Spleen (tissue), 11 donors: Measurements from ENCODE around the gene CFAP74. TPM values are rescaled to one million over a fixed set of nuclear protein-coding genes. Genes with fewer than 3 reads are reported as not detected.

Experiments used
- DNase-seq: peaks from one replicate; pipeline ENCODE4 v3.0.0-alpha.2; 2020
- H3K27ac ChIP-seq, 8 donors: fragments of 200-600 bp; sonication (generic) in 7 of 8; 1 replicate in 4 of 8; 2 replicates in 4 of 8; pipeline versions ENCODE4 v1.5.0 to v1.8.0; 2016 to 2021; ENCODE audit warnings: inconsistent platforms in 4 of 8, mild to moderate bottlenecking in 4 of 8, moderate library complexity in 1 of 8
- H3K27me3 ChIP-seq, 7 donors: fragments of 200-600 bp; sonication (generic) in 6 of 7; replicated peaks in 1 of 7; 1 replicate in 4 of 7; 2 replicates in 3 of 7; pipeline versions ENCODE4 v1.5.0 to v1.8.0; 2016 to 2021; ENCODE audit warnings: inconsistent platforms in 3 of 7, mild to moderate bottlenecking in 1 of 7
- H3K36me3 ChIP-seq, 6 donors: fragments of 200-600 bp; sonication (generic) in 5 of 6; 1 replicate in 4 of 6; 2 replicates in 2 of 6; pipeline versions ENCODE4 v1.5.0 to v1.8.0; 2016 to 2021; ENCODE audit warnings: inconsistent platforms in 2 of 6
- H3K4me1 ChIP-seq, 6 donors: fragments of 200-600 bp; sonication (generic) in 5 of 6; 1 replicate in 3 of 6; 2 replicates in 3 of 6; pipeline versions ENCODE4 v1.5.0 to v1.8.0; 2016 to 2021; ENCODE audit warnings: inconsistent platforms in 3 of 6
- H3K4me3 ChIP-seq, 8 donors: fragments of 200-600 bp; sonication (generic) in 7 of 8; 1 replicate in 4 of 8; 2 replicates in 4 of 8; pipeline versions ENCODE4 v1.5.0 to v1.8.0; 2016 to 2021; ENCODE audit warnings: inconsistent platforms in 4 of 8, mild to moderate bottlenecking in 4 of 8, moderate library complexity in 2 of 8
- H3K9me3 ChIP-seq, 8 donors: fragments of 200-600 bp; sonication (generic) in 7 of 8; 1 replicate in 4 of 8; 2 replicates in 4 of 8; pipeline versions ENCODE4 v1.5.0 to v1.8.0; 2016 to 2021; ENCODE audit warnings: inconsistent platforms in 4 of 8
- POLR2A ChIP-seq, 3 donors: fragments of 450-650 bp; IDR thresholded peaks; one replicate each; pipeline ENCODE4 v1.5.1; 2017; ENCODE audit warnings: antibody characterized with exemption in 3 of 3, mild to moderate bottlenecking in 1 of 3
- POLR2AphosphoS5 ChIP-seq, 3 donors: sonication (generic); formaldehyde crosslinking; IDR thresholded peaks; one replicate each; pipeline ENCODE4 v1.5.1; 2017; ENCODE audit warnings: antibody characterized with exemption in 3 of 3
- WGBS, 5 donors: extraction: QIAGEN DNeasy Blood & Tissue Kit in 3 of 5; methylation state at CpG; one replicate each; pipeline versions ENCODE4 v1.1.5 to v1.1.7; 2013 to 2018; 5-methylcytosine and 5-hydroxymethylcytosine counted together
- intact Hi-C: fragments of 100-400 bp; cut with DNase I; formaldehyde crosslinking; loops from one replicate; pipeline ENCODE4 v1.15.0; 2023; ENCODE audit warnings: low total_unique reads
- polyA plus RNA-seq, 3 donors: library from polyadenylated mRNA; stranded (reverse); fragments of 200-250 nt; gene quantifications; one replicate each; pipeline ENCODE4 v1.2.1, GENCODE V29; 2013
- total RNA-seq, 7 donors: library from RNA; depleted of rRNA in 3 of 7; stranded (reverse); fragments of >200 nt in 3 of 7; fragmentation: NEBNext Ultra II Directional in 4 of 7; extraction: Animal tissue kit (Norgen Biotek cat#: 25700) in 4 of 7; gene quantifications; one replicate each; pipeline versions ENCODE4 v1.1.0 to v1.2.1, GENCODE V29; 2016 to 2021
- TF ChIP-seq, protein P1 (sequence below), 11 experiments: fragments of 200-600 bp in 7 of 11; fragments of 450-650 bp in 4 of 11; sonication (generic) in 4 of 11; IDR thresholded peaks in 8 of 11; conservative IDR thresholded peaks in 3 of 11; 1 replicate in 7 of 11; 2 replicates in 4 of 11; pipeline versions ENCODE4 v1.4.0 to v1.8.0; 2016 to 2021; ENCODE audit warnings: antibody characterized with exemption in 11 of 11, inconsistent platforms in 4 of 11, mild to moderate bottlenecking in 1 of 11
- donor health status: healthy with polysubstance abuse.
- donor health status: DM: no; HTN: no; CAD: no; lungs with moderate emphysema.
- donor health status: DM: no; HTN: no; CAD: no.
- donor health status: Bipolar disorder and iron deficiency.
- donor health status: healthy.
- donor health status: DM: no; HTN: no; CAD: no.
- donor health status: DM: yes; HTN: yes; CAD: no.

CFAP74 gene
- total and polyA plus RNA-seq, 10 donors, result 0.03 to 0.32 (median 0.14) TPM; not detected in 4

DNA sequence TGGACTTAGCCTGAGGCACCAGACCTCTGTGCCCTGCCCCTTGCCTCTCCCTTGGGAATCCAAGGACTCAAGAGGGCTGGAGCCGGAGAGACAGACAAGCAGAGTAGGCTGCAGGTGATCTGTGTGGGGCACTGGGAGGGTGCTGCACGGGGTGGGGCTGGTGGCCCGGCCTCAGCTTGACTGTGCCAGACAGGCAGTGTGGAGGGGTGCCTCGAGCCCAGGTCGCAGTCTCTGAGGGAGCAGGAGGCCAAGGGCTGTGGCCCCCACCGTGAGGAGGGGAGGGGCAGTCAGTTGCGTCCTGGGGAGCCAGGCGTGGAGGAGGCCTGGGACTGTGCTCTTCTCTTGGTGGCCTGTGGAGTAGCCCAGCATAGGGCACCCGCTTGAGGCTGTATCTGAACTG is 19.6 kb upstream of the CFAP74 start:
- H3K27ac ChIP-seq, result no peak overlapping the region
- no peak for DNase-seq
- no peaks in the 10 kb centered on the region for H3K36me3 ChIP-seq
- peaks cover 0 to 39% (median 28%) of the 10 kb centered on the region in 6 donors for H3K4me1 ChIP-seq
- H3K4me3 ChIP-seq, result no peak overlapping the region
- intact Hi-C loops, result no loop called here
- peaks cover 0 to 78% (median 51%) of the 10 kb centered on the region in 7 donors for H3K27me3 ChIP-seq
- WGBS, 5 donors, result 77 to 89% (median 82%) methylated on average over 7 to 9 of the region's 9 CpGs
- TF ChIP-seq POLR2A (IDR thresholded peaks at IDR 0.05), result no peak
- TF ChIP-seq, protein P1, sequence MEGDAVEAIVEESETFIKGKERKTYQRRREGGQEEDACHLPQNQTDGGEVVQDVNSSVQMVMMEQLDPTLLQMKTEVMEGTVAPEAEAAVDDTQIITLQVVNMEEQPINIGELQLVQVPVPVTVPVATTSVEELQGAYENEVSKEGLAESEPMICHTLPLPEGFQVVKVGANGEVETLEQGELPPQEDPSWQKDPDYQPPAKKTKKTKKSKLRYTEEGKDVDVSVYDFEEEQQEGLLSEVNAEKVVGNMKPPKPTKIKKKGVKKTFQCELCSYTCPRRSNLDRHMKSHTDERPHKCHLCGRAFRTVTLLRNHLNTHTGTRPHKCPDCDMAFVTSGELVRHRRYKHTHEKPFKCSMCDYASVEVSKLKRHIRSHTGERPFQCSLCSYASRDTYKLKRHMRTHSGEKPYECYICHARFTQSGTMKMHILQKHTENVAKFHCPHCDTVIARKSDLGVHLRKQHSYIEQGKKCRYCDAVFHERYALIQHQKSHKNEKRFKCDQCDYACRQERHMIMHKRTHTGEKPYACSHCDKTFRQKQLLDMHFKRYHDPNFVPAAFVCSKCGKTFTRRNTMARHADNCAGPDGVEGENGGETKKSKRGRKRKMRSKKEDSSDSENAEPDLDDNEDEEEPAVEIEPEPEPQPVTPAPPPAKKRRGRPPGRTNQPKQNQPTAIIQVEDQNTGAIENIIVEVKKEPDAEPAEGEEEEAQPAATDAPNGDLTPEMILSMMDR (IDR thresholded peaks at IDR 0.05 in 8 of 11, conservative IDR thresholded peaks at IDR 0.05 in 3 of 11), result no peak
- TF ChIP-seq POLR2AphosphoS5 (IDR thresholded peaks at IDR 0.05), result no peak
- H3K9me3 ChIP-seq, result no peaks in the 10 kb centered on the region

DNA sequence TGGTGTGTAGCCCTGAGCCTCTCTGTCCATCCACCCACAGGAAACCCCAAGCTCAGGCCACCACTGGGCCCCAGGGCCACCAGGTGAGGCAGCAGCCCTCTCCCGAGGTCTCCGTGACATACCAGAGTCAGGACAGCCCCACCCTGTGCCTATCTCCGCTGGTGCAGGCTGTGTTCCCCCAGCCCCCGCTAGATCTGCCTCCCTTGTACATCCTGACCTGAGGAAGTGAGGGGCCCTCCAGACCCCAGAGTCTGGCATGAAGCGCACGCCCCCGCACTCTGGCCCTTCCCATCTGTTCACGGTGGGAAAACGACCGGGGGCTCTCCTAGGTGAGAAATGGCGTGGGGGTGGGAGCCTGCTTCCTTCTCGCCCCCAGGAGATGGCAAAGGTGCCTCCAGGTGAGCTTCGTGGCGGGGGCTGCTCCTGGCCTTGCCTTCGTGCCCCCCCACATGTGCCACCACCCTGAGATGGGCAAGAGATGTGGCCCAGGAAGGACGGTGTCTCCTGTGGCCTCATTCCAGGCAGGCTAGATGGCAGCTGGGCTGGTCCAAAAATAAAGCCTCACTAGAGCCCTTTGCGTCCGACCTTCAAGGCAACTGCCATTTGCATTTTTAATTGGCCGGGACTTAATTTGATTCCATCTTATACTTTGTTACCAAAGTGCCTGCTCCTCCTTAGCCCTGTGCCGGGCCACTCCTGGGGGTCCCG is 18.6 kb upstream of the CFAP74 start:
- DNase-seq, result no peak
- 67 to 75% (median 73%) methylated on average over 19 to 21 of the region's 21 CpGs for WGBS, 5 donors
- no peaks in the 10 kb centered on the region for H3K9me3 ChIP-seq
- H3K27me3 ChIP-seq, result peaks cover 0 to 88% (median 51%) of the 10 kb centered on the region in 7 donors
- no peaks in the 10 kb centered on the region for H3K36me3 ChIP-seq
- intact Hi-C loops, result no loop called here
- TF ChIP-seq POLR2A (IDR thresholded peaks at IDR 0.05) (no peak), POLR2AphosphoS5 (IDR thresholded peaks at IDR 0.05) (no peak)
- TF ChIP-seq, protein P1 (IDR thresholded peaks at IDR 0.05 in 8 of 11, conservative IDR thresholded peaks at IDR 0.05 in 3 of 11), result no peak
- H3K27ac ChIP-seq, result no peak overlapping the region
- H3K4me1 ChIP-seq, result peaks cover 0 to 40% (median 28%) of the 10 kb centered on the region in 6 donors
- H3K4me3 ChIP-seq, result no peak overlapping the region

DNA sequence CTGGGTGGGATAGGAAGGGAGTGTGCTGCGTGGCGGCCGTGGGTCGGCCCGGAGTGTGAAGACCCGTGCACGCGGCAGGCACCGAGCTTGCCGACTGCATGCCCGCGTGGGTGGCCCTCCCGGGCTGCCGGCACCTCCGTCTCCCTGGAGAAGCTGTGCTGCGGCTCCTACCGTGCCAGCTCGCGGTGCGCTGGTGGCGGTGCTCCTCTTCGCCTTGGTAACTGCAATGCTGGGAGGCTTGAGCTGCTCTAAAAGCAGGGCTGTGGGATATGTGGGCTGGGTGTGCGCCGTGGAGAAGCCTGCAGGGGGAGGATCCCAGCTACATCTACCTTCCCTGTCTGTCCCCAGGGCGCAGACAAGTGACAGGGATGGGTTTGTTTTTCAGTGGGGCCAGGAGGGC is 18.0 kb upstream of the CFAP74 start:
- intact Hi-C loops, result no loop called here
- peaks cover 0 to 40% (median 28%) of the 10 kb centered on the region in 6 donors for H3K4me1 ChIP-seq
- no peak overlapping the region for H3K27ac ChIP-seq
- peaks cover 0 to 94% (median 51%) of the 10 kb centered on the region in 7 donors for H3K27me3 ChIP-seq
- H3K36me3 ChIP-seq, result no peaks in the 10 kb centered on the region
- WGBS, 5 donors, result 89 to 93% (median 89%) methylated on average over 25 of the region's 25 CpGs
- TF ChIP-seq POLR2A (IDR thresholded peaks at IDR 0.05), result no peak
- DNase-seq, result no peak
- H3K9me3 ChIP-seq, result no peaks in the 10 kb centered on the region
- H3K4me3 ChIP-seq, result no peak overlapping the region

- no peak overlapping the region for H3K4me3 ChIP-seq
- intact Hi-C loops, result no loop called here
- H3K4me1 ChIP-seq, result peaks cover 0 to 28% (median 18%) of the 10 kb centered on the region in 6 donors
- H3K9me3 ChIP-seq, result no peaks in the 10 kb centered on the region
- WGBS, 5 donors, result 83 to 93% (median 86%) methylated on average over 5 to 11 of the region's 11 CpGs
- TF ChIP-seq POLR2A (IDR thresholded peaks at IDR 0.05) (no peak), POLR2AphosphoS5 (IDR thresholded peaks at IDR 0.05) (no peak)
- TF ChIP-seq, protein P1 (IDR thresholded peaks at IDR 0.05 in 8 of 11, conservative IDR thresholded peaks at IDR 0.05 in 3 of 11), result no peak
- no peaks in the 10 kb centered on the region for H3K36me3 ChIP-seq
- DNase-seq, result no peak
- no peak overlapping the region for H3K27ac ChIP-seq
- peaks cover 0 to 100% (median 51%) of the 10 kb centered on the region in 7 donors for H3K27me3 ChIP-seq
These were observed 16.7 kb upstream of the CFAP74 start for GRCh38 chr1:2020310-2020655.
